Measurements from ENCODE around the gene EYA2.

Gene EYA2

DNA sequence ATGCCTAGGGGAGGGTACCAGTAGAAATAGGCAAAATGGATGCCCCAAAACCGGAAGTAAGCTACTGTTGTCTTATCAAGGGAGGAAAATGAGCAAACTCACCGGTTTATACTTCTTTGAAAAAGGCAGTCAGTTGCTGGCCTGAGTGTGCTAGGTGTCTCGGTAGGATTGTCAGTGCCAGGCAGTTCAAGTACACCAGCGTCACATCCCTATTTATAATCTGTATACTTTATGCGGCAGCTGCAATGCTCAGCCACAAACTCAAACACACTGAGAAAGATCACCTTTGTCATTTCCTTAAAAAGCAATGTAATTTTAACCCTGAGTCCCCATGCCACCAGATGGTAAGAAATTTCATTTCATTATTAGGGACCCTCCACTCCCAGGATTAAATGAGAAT lies 196.2 kb downstream of the EYA2 start:
- H3K36me3 Mint-ChIP-seq (ENCODE audit: low read depth) = peaks cover 2% of the 10 kb centered on the region
- peaks cover 6% of the 10 kb centered on the region for H3K9me3 Mint-ChIP-seq
- no peaks in the 10 kb centered on the region for H3K4me1 Mint-ChIP-seq (ENCODE audit: low read depth)
- peaks cover 3% of the 10 kb centered on the region for H3K27me3 Mint-ChIP-seq (ENCODE audit: low read depth)
- H3K27ac Mint-ChIP-seq = no peak overlapping the region
- no peak overlapping the region for H3K4me3 Mint-ChIP-seq

DNA sequence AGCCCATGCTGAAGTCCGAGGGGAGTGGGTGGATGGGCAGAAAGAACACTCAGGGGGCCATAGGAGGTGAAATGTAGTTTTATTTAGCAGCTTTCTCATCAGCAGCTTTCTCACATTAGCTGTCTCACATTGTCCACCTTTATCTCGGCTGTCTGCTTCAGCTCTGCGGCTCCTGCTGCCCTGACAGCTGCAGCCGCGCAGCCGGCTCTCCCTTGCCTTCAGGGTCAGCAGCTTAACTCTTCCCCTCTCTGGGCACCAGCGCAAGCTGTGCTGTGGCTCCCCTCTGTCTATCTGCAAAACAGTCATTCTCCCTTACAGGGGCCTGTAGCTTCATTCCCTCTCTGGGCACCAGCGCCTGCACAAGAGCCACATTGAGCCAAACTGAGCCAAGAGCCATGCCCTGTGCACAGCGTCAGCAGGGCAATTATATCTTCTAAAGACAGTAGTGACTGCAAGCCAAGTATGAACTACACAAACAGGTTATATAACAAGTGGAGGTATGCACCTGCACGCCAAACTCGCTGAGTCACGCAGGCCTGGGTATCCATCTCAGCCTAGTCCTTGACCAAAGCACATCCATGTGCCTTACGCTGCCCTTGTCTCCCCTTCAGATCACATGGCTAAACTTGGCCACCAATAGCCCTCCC lies 198.8 kb downstream of the EYA2 start:
- Mint-ChIP-seq H3K27ac (no peak overlapping the region), H3K4me1 (ENCODE audit: low read depth) (no peaks in the 10 kb centered on the region), H3K27me3 (ENCODE audit: low read depth) (peaks cover 3% of the 10 kb centered on the region), H3K36me3 (ENCODE audit: low read depth) (peaks cover 2% of the 10 kb centered on the region), H3K4me3 (no peak overlapping the region), H3K9me3 (peaks cover 10% of the 10 kb centered on the region)

- H3K4me1 Mint-ChIP-seq (ENCODE audit: low read depth) = no peaks in the 10 kb centered on the region
- no peak overlapping the region for H3K27ac Mint-ChIP-seq
- H3K4me3 Mint-ChIP-seq = no peak overlapping the region
- H3K36me3 Mint-ChIP-seq (ENCODE audit: low read depth) = peaks cover 2% of the 10 kb centered on the region
- peaks cover 3% of the 10 kb centered on the region for H3K27me3 Mint-ChIP-seq (ENCODE audit: low read depth)
- peaks cover 10% of the 10 kb centered on the region for H3K9me3 Mint-ChIP-seq
These were observed 201.0 kb downstream of the EYA2 start for GRCh38 chr20:47095690-47096089.

DNA sequence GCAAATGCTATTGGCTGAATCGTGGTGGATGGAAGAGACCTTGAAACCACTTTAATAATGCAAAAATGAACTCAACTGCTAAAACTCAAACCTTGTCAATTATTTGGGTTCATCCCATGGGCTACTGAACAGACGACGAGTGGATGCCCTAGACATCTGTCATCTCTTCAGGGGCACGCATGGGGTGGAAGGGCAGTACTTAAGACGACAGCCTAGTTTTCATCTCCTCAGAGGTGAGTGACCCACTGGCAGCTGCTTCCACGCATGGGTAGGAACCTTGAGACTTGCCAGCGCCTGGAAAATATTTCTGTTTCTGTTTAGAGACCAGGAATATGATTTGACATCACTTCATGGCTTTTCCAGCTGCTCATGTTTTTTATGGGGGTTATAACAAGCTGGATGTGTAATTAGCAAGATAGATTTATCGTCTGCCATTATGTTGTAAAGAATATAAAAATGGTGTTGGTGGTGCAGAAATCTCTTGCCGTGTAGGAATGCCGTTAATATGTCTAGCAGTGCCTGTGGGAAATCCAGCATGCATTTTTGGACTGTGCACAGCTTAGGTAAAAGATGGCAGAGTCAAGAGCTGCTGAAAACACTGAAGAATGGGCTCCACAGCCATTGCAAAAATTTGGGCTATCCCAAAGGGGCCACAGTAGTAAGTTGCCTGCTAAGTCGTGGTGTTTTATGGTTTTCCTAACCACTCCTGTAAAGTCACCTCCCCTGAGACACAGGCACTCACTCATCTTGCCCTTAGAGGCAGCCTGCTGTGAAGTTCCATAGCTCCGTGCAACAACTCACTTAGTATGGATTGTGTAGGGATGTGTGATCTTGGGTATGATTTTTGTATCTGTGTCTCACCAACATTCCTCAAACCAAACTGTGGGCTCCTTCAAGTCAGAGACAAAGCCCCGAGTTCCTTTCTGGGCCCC lies 203.3 kb downstream of the EYA2 start:
- Mint-ChIP-seq H3K27me3 (ENCODE audit: low read depth) (peaks cover 3% of the 10 kb centered on the region), H3K36me3 (ENCODE audit: low read depth) (peaks cover 2% of the 10 kb centered on the region), H3K4me3 (no peak overlapping the region)

GRCh38 chr20:47099093-47099492 lies 204.4 kb downstream of the EYA2 start:
- Mint-ChIP-seq H3K4me1 (ENCODE audit: low read depth) (no peaks in the 10 kb centered on the region), H3K27me3 (ENCODE audit: low read depth) (peaks cover 3% of the 10 kb centered on the region), H3K4me3 (no peak overlapping the region), H3K36me3 (ENCODE audit: low read depth) (peaks cover 2% of the 10 kb centered on the region), H3K27ac (no peak overlapping the region), H3K9me3 (peaks cover 20% of the 10 kb centered on the region)

More for the DNA sequence above, 203.3 kb downstream of the EYA2 start:
- Mint-ChIP-seq H3K9me3 (peaks cover 14% of the 10 kb centered on the region), H3K27ac (no peak overlapping the region), H3K4me1 (ENCODE audit: low read depth) (no peaks in the 10 kb centered on the region)

DNA sequence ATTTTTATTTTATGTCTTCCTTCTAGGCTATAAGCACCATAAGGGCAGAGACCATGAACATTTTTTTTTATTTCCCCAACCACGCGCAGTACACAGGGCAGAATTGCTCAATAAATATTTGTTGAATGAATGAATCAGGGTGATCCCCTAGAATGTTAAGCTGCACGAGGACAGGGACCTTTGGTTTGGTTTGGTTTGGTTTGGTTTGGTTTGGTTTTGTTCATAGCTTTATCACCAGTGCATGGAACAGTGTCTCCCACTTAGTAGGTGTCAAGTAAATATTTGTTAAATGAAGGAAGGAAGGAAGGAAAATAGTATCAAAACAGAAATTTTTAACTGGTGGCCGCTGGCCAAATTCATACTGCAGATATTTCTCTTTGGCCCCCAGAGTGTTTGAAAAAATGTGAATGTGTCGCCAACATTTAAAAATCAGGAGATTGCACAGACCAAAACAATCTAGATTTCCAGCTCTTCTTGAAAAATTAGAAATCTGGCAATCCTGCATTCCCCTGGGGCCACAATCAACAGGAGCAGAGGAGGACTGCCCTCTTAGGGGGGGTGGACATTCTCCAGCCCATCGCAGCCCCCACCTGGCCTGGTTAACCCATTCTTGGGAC lies 205.3 kb downstream of the EYA2 start:
- H3K36me3 Mint-ChIP-seq (ENCODE audit: low read depth) = peaks cover 2% of the 10 kb centered on the region
- H3K27ac Mint-ChIP-seq = no peak overlapping the region
- no peaks in the 10 kb centered on the region for H3K4me1 Mint-ChIP-seq (ENCODE audit: low read depth)
- H3K4me3 Mint-ChIP-seq = no peak overlapping the region
- H3K9me3 Mint-ChIP-seq = peaks cover 24% of the 10 kb centered on the region
- peaks cover 3% of the 10 kb centered on the region for H3K27me3 Mint-ChIP-seq (ENCODE audit: low read depth)

DNA sequence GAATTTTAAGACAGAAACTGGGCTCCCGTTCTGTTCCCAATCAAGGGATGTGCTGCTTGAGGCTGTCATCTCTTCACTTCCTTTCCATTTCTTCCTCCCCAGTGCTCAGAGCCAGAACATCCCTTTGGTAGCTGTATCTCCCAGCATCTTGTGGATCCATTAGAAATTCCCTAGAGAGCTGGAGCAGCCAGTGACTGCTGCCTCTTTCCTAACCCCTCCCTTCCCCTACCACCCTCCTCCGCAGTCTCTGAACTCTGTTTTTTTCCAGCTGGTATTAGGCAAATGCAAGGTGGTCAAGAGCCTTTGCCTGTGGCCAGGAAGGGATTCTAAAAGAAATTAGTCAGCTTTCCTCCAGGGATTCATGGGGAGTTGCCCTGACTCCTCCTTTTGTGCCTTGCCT lies 208.0 kb downstream of the EYA2 start:
- H3K9me3 Mint-ChIP-seq = peaks cover 17% of the 10 kb centered on the region
- H3K4me1 Mint-ChIP-seq (ENCODE audit: low read depth) = no peaks in the 10 kb centered on the region

DNA sequence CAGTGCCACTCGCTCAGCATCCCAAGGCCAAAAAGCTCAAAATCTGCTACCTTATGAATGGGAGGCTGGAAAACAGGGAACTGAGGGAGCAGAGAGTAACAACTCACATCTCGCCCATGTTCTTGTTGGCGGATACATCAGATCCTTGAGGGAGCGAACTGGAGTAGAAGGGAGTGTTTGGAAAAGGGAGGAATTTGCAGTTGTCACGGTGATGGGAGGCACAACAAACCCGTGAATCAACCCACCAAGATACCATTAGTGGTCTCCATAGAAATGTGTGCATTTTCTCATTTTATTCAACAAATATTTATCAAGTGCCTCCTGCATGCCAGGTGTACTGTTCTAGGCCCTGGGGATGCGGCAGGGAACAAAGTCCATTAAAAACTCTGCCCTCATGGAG lies 212.1 kb downstream of the EYA2 start:
- peaks cover 5% of the 10 kb centered on the region for H3K27me3 Mint-ChIP-seq (ENCODE audit: low read depth)
- H3K36me3 Mint-ChIP-seq (ENCODE audit: low read depth) = no peaks in the 10 kb centered on the region
- H3K27ac Mint-ChIP-seq = no peak overlapping the region
- no peak overlapping the region for H3K4me3 Mint-ChIP-seq
- H3K4me1 Mint-ChIP-seq (ENCODE audit: low read depth) = no peaks in the 10 kb centered on the region
- H3K9me3 Mint-ChIP-seq = peaks cover 25% of the 10 kb centered on the region

More for the DNA sequence above, 208.0 kb downstream of the EYA2 start:
- H3K4me3 Mint-ChIP-seq = no peak overlapping the region
- peaks cover 3% of the 10 kb centered on the region for H3K27me3 Mint-ChIP-seq (ENCODE audit: low read depth)
- no peaks in the 10 kb centered on the region for H3K36me3 Mint-ChIP-seq (ENCODE audit: low read depth)
- H3K27ac Mint-ChIP-seq = no peak overlapping the region

GRCh38 chr20:47108994-47109393 lies 214.4 kb downstream of the EYA2 start:
- H3K9me3 Mint-ChIP-seq = peaks cover 16% of the 10 kb centered on the region
- H3K36me3 Mint-ChIP-seq (ENCODE audit: low read depth) = no peaks in the 10 kb centered on the region
- H3K4me1 Mint-ChIP-seq (ENCODE audit: low read depth) = no peaks in the 10 kb centered on the region
- H3K4me3 Mint-ChIP-seq = no peak overlapping the region
- H3K27me3 Mint-ChIP-seq (ENCODE audit: low read depth) = peaks cover 5% of the 10 kb centered on the region
- H3K27ac Mint-ChIP-seq = no peak overlapping the region

DNA sequence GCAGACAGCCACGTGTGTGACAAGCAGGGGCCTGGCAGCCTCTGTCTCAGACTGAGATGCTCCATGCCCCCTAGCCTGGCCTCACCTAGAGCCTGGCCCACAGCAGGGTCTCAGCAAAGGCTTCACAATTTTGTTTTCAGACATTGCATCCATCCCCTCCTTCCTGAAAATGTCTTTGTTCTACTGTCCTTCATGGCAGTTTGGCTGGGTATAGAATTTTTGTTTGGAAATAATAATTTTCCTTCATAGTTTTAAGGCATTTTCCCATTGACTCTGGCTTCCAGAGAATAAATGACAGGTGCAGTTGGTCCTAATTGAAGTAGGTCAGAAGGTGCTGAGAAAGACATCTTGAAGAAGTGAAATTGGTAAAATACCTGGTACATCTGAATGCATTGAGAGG lies 216.2 kb downstream of the EYA2 start:
- Mint-ChIP-seq H3K4me1 (ENCODE audit: low read depth) (no peaks in the 10 kb centered on the region), H3K27me3 (ENCODE audit: low read depth) (peaks cover 5% of the 10 kb centered on the region), H3K36me3 (ENCODE audit: low read depth) (no peaks in the 10 kb centered on the region), H3K9me3 (peaks cover 12% of the 10 kb centered on the region), H3K27ac (no peak overlapping the region), H3K4me3 (no peak overlapping the region)

DNA sequence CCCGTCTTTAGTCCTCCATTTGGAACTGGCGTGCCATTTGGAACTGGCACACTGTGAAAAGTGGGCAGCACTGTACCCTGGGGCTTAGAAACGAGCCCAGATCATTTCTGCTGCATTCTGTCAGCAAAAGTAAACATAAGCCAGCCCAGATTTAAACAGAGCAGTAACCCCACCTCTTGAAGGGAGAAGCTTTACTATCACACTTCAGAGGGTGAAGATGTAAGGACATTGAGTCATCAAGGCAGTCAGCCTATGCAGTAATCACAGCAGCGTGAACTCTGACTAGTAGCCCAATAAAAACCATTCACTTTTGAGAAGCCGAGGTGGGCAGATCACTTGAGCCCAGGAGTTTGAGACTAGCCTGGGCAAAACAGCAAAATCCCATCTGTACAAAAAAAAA lies 216.9 kb downstream of the EYA2 start:
- no peak overlapping the region for H3K4me3 Mint-ChIP-seq
- no peaks in the 10 kb centered on the region for H3K4me1 Mint-ChIP-seq (ENCODE audit: low read depth)
- H3K27me3 Mint-ChIP-seq (ENCODE audit: low read depth) = peaks cover 5% of the 10 kb centered on the region
- H3K9me3 Mint-ChIP-seq = peaks cover 8% of the 10 kb centered on the region
- H3K36me3 Mint-ChIP-seq (ENCODE audit: low read depth) = no peaks in the 10 kb centered on the region
- H3K27ac Mint-ChIP-seq = no peak overlapping the region

- no peak overlapping the region for H3K27ac Mint-ChIP-seq
- H3K27me3 Mint-ChIP-seq (ENCODE audit: low read depth) = peaks cover 7% of the 10 kb centered on the region
- H3K4me1 Mint-ChIP-seq (ENCODE audit: low read depth) = no peaks in the 10 kb centered on the region
- H3K9me3 Mint-ChIP-seq = peaks cover 8% of the 10 kb centered on the region
- H3K4me3 Mint-ChIP-seq = no peak overlapping the region
- H3K36me3 Mint-ChIP-seq (ENCODE audit: low read depth) = no peaks in the 10 kb centered on the region
These were observed 218.9 kb downstream of the EYA2 start for GRCh38 chr20:47113362-47114109.

DNA sequence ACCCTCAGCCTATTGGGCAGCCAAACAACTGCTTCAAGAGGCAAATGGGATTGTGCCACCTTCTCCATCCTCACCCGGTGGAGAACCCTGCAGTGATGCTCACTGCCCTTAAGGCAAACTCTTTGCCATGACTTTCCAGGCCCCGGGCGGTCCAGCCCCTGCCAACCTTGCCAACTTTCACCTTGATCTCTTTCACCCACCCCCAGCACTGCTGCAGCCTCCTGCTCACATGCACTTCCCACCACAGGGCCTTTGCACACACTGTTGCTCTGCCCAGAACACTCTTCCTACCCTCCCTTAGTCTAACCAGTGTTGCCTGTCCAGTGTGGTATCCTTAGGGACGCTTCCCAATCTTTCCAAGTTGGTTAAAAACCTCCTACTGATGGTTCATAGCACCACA lies 221.1 kb downstream of the EYA2 start:
- Mint-ChIP-seq H3K27me3 (ENCODE audit: low read depth) (peaks cover 7% of the 10 kb centered on the region), H3K4me1 (ENCODE audit: low read depth) (no peaks in the 10 kb centered on the region), H3K36me3 (ENCODE audit: low read depth) (no peaks in the 10 kb centered on the region), H3K27ac (no peak overlapping the region), H3K4me3 (no peak overlapping the region), H3K9me3 (peaks cover 8% of the 10 kb centered on the region)

- H3K27ac Mint-ChIP-seq = no peak overlapping the region
- no peaks in the 10 kb centered on the region for H3K36me3 Mint-ChIP-seq (ENCODE audit: low read depth)
- H3K9me3 Mint-ChIP-seq = no peaks in the 10 kb centered on the region
- H3K4me3 Mint-ChIP-seq = no peak overlapping the region
- H3K4me1 Mint-ChIP-seq (ENCODE audit: low read depth) = no peaks in the 10 kb centered on the region
- peaks cover 7% of the 10 kb centered on the region for H3K27me3 Mint-ChIP-seq (ENCODE audit: low read depth)
These were observed 222.7 kb downstream of the EYA2 start for GRCh38 chr20:47117371-47117770.

All from T-helper 1 cell treated with Interleukin-12 subunit alpha and Interleukin-12 subunit beta and Interleukin-4 antibody, amounts not matched to agents 30 μg/mL and 1 μg/mL, for 36 hours (primary cell).